HUES64 (cell line): ENCODE measurements around the gene ABCC4.

Source experiments
- H3K27ac ChIP-seq: 2 replicates; pipeline ENCODE4 v1.7.0; 2013; ENCODE audit warnings: low read depth, low read length, inconsistent platforms
- H3K27me3 ChIP-seq: 2 replicates; pipeline ENCODE4 v1.6.1; 2013; ENCODE audit warnings: mild to moderate bottlenecking, low read length; ENCODE audit not compliant: insufficient read depth
- H3K36me3 ChIP-seq: 2 replicates; pipeline ENCODE4 v1.6.1; 2013; ENCODE audit warnings: mild to moderate bottlenecking, low read length; ENCODE audit not compliant: insufficient read depth
- H3K4me1 ChIP-seq: 2 replicates; pipeline ENCODE4 v1.6.1; 2013; ENCODE audit warnings: mild to moderate bottlenecking, low read length, moderate library complexity; ENCODE audit not compliant: insufficient read depth
- H3K4me3 ChIP-seq: 2 replicates; pipeline ENCODE4 v1.5.1; 2013; ENCODE audit warnings: mild to moderate bottlenecking, low read length, moderate library complexity
- H3K9ac ChIP-seq: 2 replicates; pipeline ENCODE4 v1.6.1; 2013; ENCODE audit warnings: mild to moderate bottlenecking, low read depth, low read length
- H3K9me3 ChIP-seq: 2 replicates; pipeline ENCODE4 v1.6.1; 2013; ENCODE audit warnings: low read depth, low read length; ENCODE audit not compliant: insufficient read depth
- WGBS: fragments of 150-250, 120-280 bp; methylation state at CpG from one replicate; pipeline ENCODE4 v1.1.7; 2013; ENCODE audit warnings: missing lambda C conversion rate; 5-methylcytosine and 5-hydroxymethylcytosine counted together

ABCC4 gene

GRCh38 chr13:95241321-95241720 is 59.9 kb downstream of the ABCC4 start:
- H3K4me3 ChIP-seq = no peak overlapping the region
- H3K9me3 ChIP-seq = no peaks in the 10 kb centered on the region
- peaks cover under 1% of the 10 kb centered on the region; the same call in 1 of the 2 replicates for H3K4me1 ChIP-seq
- no peaks in the 10 kb centered on the region for H3K36me3 ChIP-seq
- 98% methylated on average over 1 of the region's 1 CpG for WGBS
- H3K9ac ChIP-seq = no peak overlapping the region
- H3K27me3 ChIP-seq = no peaks in the 10 kb centered on the region
- H3K27ac ChIP-seq = no peak overlapping the region

- Histone ChIP-seq H3K27ac (no peak overlapping the region), H3K4me3 (no peak overlapping the region), H3K9me3 (no peaks in the 10 kb centered on the region), H3K4me1 (peaks cover 6% of the 10 kb centered on the region; the same call in 1 of the 2 replicates), H3K9ac (no peak overlapping the region), H3K27me3 (no peaks in the 10 kb centered on the region), H3K36me3 (no peaks in the 10 kb centered on the region)
- 93% methylated on average over 2 of the region's 2 CpGs for WGBS
Measured at GRCh38 chr13:95239283-95239682, 62.0 kb downstream of the ABCC4 start.

GRCh38 chr13:95237310-95237870 is 63.9 kb downstream of the ABCC4 start:
- WGBS = 97% methylated on average over 7 of the region's 7 CpGs
- peaks cover 6% of the 10 kb centered on the region; the same call in 1 of the 2 replicates for H3K4me1 ChIP-seq
- no peak overlapping the region for H3K9ac ChIP-seq
- no peaks in the 10 kb centered on the region for H3K9me3 ChIP-seq
- H3K36me3 ChIP-seq = no peaks in the 10 kb centered on the region
- no peaks in the 10 kb centered on the region for H3K27me3 ChIP-seq
- no peak overlapping the region for H3K27ac ChIP-seq
- no peak overlapping the region for H3K4me3 ChIP-seq

DNA sequence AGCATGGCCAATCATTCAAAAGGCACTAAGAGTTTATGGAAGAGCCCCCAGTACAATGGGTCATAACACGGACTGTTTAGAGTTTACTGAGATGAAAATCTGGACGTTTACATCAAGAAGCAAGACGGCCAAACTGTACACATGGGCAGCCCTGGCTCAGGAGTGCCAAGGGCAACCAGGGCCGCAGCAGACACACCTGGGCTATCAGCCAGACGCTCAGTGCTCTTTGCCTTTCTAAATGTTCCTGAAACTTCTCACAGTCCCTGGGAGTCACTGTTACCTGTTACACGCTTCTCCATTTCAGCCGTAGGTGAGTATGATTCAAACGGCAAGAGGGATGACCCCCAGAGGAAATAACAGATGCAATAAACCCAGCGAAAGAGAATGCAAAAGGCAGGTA is 64.5 kb downstream of the ABCC4 start:
- Histone ChIP-seq H3K27me3 (no peaks in the 10 kb centered on the region), H3K9ac (no peak overlapping the region), H3K4me1 (peaks cover 6% of the 10 kb centered on the region; the same call in 1 of the 2 replicates), H3K9me3 (no peaks in the 10 kb centered on the region), H3K36me3 (no peaks in the 10 kb centered on the region), H3K4me3 (no peak overlapping the region), H3K27ac (no peak overlapping the region)
- 89% methylated on average over 9 of the region's 9 CpGs for WGBS

GRCh38 chr13:95235974-95236373 is 65.3 kb downstream of the ABCC4 start:
- no peak overlapping the region for H3K4me3 ChIP-seq
- no peaks in the 10 kb centered on the region for H3K9me3 ChIP-seq
- H3K9ac ChIP-seq = no peak overlapping the region
- H3K4me1 ChIP-seq = peaks cover 6% of the 10 kb centered on the region; the same call in 1 of the 2 replicates
- H3K27ac ChIP-seq = no peak overlapping the region
- 73% methylated on average over 7 of the region's 7 CpGs for WGBS
- no peaks in the 10 kb centered on the region for H3K27me3 ChIP-seq
- no peaks in the 10 kb centered on the region for H3K36me3 ChIP-seq

DNA sequence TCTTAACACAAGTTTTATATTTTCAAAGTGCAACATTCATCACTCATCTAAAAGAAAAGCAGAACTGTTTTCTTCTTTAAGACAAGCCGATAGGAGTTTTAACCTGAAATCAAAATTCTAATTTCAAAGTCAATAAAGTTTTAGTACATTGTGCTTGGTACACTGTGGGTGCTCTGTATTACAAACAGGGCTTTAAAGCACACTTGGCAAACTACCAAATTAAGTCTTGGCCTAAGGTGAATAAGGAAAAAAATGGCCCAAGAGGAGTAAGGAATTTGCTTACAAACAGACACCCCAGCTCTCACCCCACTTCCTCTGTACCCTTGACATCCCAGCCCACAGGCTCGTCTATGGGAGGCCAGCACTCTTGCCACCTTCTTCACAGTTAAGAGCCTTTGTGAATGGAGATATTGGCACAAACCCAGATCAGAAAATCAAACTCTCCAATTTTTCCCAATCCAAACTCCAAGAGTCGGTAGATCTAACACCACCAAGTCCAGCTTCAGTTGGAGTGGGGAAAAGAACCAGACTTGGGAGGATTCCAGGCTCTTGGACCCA is 66.0 kb downstream of the ABCC4 start:
- Histone ChIP-seq H3K4me3 (no peak overlapping the region), H3K9ac (no peak overlapping the region), H3K27ac (no peak overlapping the region), H3K9me3 (no peaks in the 10 kb centered on the region), H3K36me3 (no peaks in the 10 kb centered on the region), H3K27me3 (no peaks in the 10 kb centered on the region), H3K4me1 (peaks cover 6% of the 10 kb centered on the region; the same call in 1 of the 2 replicates)
- WGBS = 100% methylated on average over 3 of the region's 3 CpGs

GRCh38 chr13:95234242-95234641 is 67.0 kb downstream of the ABCC4 start:
- Histone ChIP-seq H3K27ac (no peak overlapping the region), H3K27me3 (no peaks in the 10 kb centered on the region)

DNA sequence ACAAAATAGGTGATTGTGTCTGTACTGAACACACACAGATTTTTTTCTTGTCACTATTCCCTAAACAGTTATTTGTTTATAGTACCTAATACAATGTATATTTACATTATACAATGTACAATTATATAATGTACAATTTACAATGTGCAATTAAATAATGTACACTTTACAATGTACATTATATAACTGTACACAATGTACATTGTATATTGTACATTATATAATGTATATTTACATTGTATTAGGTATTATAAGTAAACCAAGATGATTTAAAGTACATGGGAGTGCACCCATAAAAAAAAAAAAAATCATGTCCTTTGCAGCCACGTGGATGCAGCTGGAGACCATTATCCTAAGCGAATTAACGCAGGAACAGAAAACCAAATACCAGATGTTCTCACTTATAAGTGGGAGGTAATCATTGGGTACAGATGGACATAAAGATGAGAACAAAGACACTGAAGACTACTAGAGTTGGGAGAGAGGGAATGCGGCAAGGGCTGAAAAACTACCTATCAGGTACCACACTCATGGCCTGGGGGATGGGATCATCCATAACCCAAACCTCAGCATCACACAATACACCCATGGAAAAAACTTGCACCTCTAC is 68.1 kb downstream of the ABCC4 start:
- peaks cover 6% of the 10 kb centered on the region; the same call in 1 of the 2 replicates for H3K4me1 ChIP-seq
- H3K9me3 ChIP-seq = no peaks in the 10 kb centered on the region
- no peak overlapping the region for H3K27ac ChIP-seq
- 100% methylated on average over 4 of the region's 4 CpGs for WGBS
- H3K4me3 ChIP-seq = no peak overlapping the region
- no peak overlapping the region for H3K9ac ChIP-seq
- no peaks in the 10 kb centered on the region for H3K36me3 ChIP-seq
- no peaks in the 10 kb centered on the region for H3K27me3 ChIP-seq

More at GRCh38 chr13:95234242-95234641, 67.0 kb downstream of the ABCC4 start:
- 100% methylated on average over 2 of the region's 2 CpGs for WGBS
- Histone ChIP-seq H3K4me1 (peaks cover 6% of the 10 kb centered on the region; the same call in 1 of the 2 replicates), H3K9me3 (no peaks in the 10 kb centered on the region), H3K36me3 (no peaks in the 10 kb centered on the region), H3K9ac (no peak overlapping the region), H3K4me3 (no peak overlapping the region)

DNA sequence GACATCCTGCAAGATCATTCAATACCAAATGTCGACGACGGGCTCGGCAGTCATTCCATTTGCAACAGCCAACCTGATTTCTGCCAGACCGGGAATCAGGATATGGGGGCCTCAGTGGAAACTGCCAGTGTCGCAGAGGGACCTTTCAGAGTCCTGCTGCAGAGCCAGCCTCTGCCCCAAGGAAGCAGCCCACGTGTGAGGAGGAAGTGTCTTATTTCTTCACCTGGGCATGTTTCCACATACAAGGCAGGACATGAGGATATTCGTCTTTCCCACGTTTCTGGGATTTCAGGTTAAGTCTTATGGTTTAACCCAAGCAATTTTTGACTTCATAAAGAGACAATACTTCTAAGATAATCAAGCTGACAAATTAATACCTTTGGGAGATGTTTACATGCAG is 69.9 kb downstream of the ABCC4 start:
- Histone ChIP-seq H3K27ac (no peak overlapping the region), H3K4me3 (no peak overlapping the region), H3K9ac (no peak overlapping the region), H3K4me1 (peaks cover 6% of the 10 kb centered on the region; the same call in 1 of the 2 replicates), H3K27me3 (no peaks in the 10 kb centered on the region), H3K36me3 (no peaks in the 10 kb centered on the region), H3K9me3 (no peaks in the 10 kb centered on the region)
- WGBS = 89% methylated on average over 9 of the region's 9 CpGs

GRCh38 chr13:95229855-95230254 is 71.4 kb downstream of the ABCC4 start:
- H3K36me3 ChIP-seq = no peaks in the 10 kb centered on the region
- H3K9ac ChIP-seq = no peak overlapping the region
- H3K4me1 ChIP-seq = no peaks in the 10 kb centered on the region
- no peaks in the 10 kb centered on the region for H3K27me3 ChIP-seq
- no peak overlapping the region for H3K4me3 ChIP-seq
- 97% methylated on average over 3 of the region's 3 CpGs for WGBS
- H3K9me3 ChIP-seq = no peaks in the 10 kb centered on the region
- H3K27ac ChIP-seq = no peak overlapping the region

GRCh38 chr13:95228130-95228529 is 73.1 kb downstream of the ABCC4 start:
- Histone ChIP-seq H3K9ac (no peak overlapping the region), H3K27ac (no peak overlapping the region), H3K4me3 (no peak overlapping the region), H3K9me3 (no peaks in the 10 kb centered on the region), H3K4me1 (no peaks in the 10 kb centered on the region), H3K27me3 (no peaks in the 10 kb centered on the region), H3K36me3 (no peaks in the 10 kb centered on the region)
- WGBS = 78% methylated on average over 5 of the region's 5 CpGs
